RWPE2 (cell line): ENCODE data around the gene CCDC34.

Experiments used
- ATAC-seq: fragments of 200-7000 bp; cut with Tn5 transposase; 3 replicates; pipeline ENCODE4 v1.9.1; 2021; ENCODE audit warnings: low read depth
- DNase-seq: peaks from one replicate; pipeline ENCODE4 v3.0.0-alpha.2; 2020; ENCODE audit warnings: low spot score
- H3K27ac ChIP-seq: fragments of 450-650 bp; 2 replicates; pipeline ENCODE4 v1.5.1; 2017; ENCODE audit warnings: mild to moderate bottlenecking; ENCODE audit not compliant: poor library complexity, severe bottlenecking
- H3K27me3 ChIP-seq: fragments of 250-450 bp; sonication (Bioruptor Pico); 2 replicates; pipeline ENCODE4 v1.5.1; 2021; ENCODE audit warnings: mild to moderate bottlenecking, moderate library complexity; ENCODE audit not compliant: insufficient read depth, poor library complexity, severe bottlenecking
- H3K36me3 ChIP-seq: fragments of 250-450 bp; sonication (Bioruptor Pico); 2 replicates; pipeline ENCODE4 v1.5.1; 2020; ENCODE audit warnings: low read depth, mild to moderate bottlenecking, moderate library complexity
- H3K4me1 ChIP-seq: fragments of 250-450 bp; sonication (Bioruptor Pico); 2 replicates; pipeline ENCODE4 v1.5.1; 2021; ENCODE audit warnings: mild to moderate bottlenecking, moderate library complexity; ENCODE audit not compliant: insufficient read depth, poor library complexity, severe bottlenecking
- H3K4me3 ChIP-seq: fragments of 250-450 bp; sonication (Bioruptor Pico); 2 replicates; pipeline ENCODE4 v1.5.1; 2021; ENCODE audit warnings: mild to moderate bottlenecking, moderate library complexity; ENCODE audit not compliant: severe bottlenecking
- H3K9me3 ChIP-seq: fragments of 250-450 bp; sonication (Bioruptor Pico); 2 replicates; pipeline ENCODE4 v1.5.1; 2021; ENCODE audit warnings: mild to moderate bottlenecking, moderate library complexity; ENCODE audit not compliant: severe bottlenecking
- TF ChIP-seq, protein P1 (sequence below): fragments of 450-650 bp; IDR thresholded peaks from one replicate; pipeline ENCODE4 v1.5.1; 2017; ENCODE audit warnings: mild to moderate bottlenecking, moderate library complexity; ENCODE audit not compliant: poor library complexity, severe bottlenecking

Gene CCDC34

DNA sequence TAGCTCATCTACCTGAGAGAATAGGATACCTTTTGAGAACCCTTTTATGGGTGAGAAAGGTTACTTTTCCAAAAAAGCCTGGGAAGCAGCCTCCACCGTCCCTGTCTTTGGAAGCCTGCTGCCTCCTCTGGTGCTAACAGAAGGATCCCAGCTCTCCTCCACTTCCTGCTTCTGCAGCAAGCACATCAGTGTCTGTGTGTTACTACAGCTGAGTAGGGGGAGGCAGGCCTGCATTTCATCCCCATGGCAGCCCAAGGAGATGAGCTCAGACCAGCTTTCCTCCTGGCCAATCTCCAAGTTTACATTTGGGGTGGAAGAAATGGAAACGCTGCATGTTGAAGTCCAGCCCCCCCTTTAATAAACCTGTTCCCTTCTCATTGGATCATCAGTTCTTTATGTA is 7.4 kb upstream of the CCDC34 start:
- Histone ChIP-seq H3K36me3 (peaks cover 53% of the 10 kb centered on the region), H3K27me3 (no peaks in the 10 kb centered on the region), H3K27ac (no peak overlapping the region), H3K4me1 (no peaks in the 10 kb centered on the region), H3K9me3 (no peaks in the 10 kb centered on the region), H3K4me3 (no peak overlapping the region)
- TF ChIP-seq, protein P1, sequence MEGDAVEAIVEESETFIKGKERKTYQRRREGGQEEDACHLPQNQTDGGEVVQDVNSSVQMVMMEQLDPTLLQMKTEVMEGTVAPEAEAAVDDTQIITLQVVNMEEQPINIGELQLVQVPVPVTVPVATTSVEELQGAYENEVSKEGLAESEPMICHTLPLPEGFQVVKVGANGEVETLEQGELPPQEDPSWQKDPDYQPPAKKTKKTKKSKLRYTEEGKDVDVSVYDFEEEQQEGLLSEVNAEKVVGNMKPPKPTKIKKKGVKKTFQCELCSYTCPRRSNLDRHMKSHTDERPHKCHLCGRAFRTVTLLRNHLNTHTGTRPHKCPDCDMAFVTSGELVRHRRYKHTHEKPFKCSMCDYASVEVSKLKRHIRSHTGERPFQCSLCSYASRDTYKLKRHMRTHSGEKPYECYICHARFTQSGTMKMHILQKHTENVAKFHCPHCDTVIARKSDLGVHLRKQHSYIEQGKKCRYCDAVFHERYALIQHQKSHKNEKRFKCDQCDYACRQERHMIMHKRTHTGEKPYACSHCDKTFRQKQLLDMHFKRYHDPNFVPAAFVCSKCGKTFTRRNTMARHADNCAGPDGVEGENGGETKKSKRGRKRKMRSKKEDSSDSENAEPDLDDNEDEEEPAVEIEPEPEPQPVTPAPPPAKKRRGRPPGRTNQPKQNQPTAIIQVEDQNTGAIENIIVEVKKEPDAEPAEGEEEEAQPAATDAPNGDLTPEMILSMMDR, result no peak
- ATAC-seq (no peak), DNase-seq (no peak)

DNA sequence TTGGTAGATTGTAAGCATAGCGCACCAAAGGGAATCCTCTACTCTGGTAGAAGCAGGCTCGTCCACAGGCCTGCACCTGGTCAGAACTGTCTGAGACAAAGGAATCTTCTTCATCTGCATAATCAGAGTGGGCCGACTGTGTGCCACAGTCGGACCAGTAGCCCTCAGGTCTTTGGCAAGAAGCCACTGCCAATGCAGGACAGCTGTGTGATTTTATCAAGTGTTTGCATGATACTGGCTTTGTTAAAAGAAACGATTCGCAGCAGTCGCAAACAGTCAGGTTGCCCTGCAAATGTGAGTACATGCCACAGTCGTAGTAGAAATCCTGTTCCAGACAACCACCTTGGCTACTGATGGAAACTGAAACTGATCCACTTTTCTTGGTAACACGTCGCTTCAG is 4.9 kb upstream of the CCDC34 start:
- no peak for DNase-seq
- Histone ChIP-seq H3K4me3 (no peak overlapping the region), H3K27ac (no peak overlapping the region), H3K9me3 (no peaks in the 10 kb centered on the region), H3K4me1 (peaks cover 5% of the 10 kb centered on the region), H3K27me3 (no peaks in the 10 kb centered on the region), H3K36me3 (peaks cover 36% of the 10 kb centered on the region)
- TF ChIP-seq, protein P1, result no peak
- no peak for ATAC-seq

DNA sequence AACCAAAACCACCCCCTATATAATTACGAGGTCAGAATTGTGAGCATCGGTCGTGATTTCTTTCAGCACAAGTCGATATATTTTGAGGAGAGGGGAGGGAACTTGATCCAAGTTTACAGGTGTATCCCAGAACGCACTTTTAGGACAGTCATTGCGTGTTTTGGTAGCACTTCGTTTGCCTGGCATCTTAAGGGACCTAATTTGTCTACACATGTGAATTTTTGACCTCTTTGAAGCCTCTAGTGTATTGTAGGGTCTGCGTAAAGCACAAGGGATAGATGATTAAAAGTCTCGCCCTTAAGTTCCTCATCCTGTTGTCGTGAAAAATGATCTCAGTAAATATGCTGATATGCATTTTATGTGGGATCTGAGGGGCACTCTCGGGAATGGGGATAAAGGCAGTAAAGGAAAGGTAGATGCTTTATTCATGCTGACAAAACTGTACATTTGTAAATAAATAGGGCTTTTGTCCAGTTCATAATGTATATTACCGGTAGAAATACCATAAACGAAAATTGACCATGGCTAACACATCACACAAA is 632 bp upstream of the CCDC34 start:
- Histone ChIP-seq H3K4me3 (peak overlapping the region; percentile 60), H3K27me3 (no peaks in the 10 kb centered on the region), H3K9me3 (no peaks in the 10 kb centered on the region), H3K4me1 (peaks cover 5% of the 10 kb centered on the region), H3K27ac (peak overlapping the region; percentile 21), H3K36me3 (peaks cover 9% of the 10 kb centered on the region; the same call in 1 of the 2 replicates)
- ATAC-seq, result no peak; the same call in 2 of the 3 replicates
- no peak for DNase-seq
- TF ChIP-seq, protein P1, result no peak

DNA sequence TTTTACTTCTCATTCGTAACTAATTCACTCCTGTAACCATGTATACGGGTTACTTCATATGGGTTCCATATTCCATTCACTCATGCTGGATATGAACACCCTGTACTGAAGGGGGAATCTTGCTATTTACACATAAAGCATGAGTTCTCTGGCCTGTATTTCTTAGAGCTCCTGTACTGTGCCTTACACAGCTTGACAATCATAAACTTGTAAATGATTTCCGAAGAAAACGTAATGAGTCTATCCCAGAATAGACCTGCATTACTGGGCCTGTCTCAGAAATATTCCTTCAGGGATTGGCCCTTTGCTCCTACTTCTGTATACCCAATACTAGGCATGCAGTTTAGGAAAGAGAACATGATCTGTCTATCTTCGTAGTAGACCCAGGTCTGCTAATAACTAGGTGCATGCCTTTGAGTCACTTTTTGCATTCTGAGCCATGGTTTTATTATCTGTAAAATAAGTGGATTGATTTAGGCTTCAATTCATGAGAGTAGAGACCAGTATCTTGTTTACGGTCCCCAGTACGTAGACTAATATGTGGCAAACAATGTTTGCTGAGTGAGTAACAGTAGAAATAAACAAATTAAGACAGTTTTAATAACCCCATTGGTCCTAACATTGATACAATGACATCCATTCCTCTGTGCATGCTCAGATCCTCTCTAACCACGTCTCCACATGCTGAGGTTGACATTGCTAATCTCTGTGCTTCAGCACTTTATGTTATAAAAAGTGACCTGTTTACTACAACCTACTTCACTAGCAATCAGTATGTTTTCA is 1.2 kb downstream of the CCDC34 start:
- DNase-seq (no peak), ATAC-seq (no peak)
- no peaks in the 10 kb centered on the region for H3K27me3 ChIP-seq
- peak overlapping the region; percentile 60 for H3K4me3 ChIP-seq
- H3K27ac ChIP-seq, result peak overlapping the region; percentile 21
- TF ChIP-seq, protein P1, result no peak
- peaks cover 5% of the 10 kb centered on the region for H3K4me1 ChIP-seq
- H3K36me3 ChIP-seq, result no peaks in the 10 kb centered on the region
- no peaks in the 10 kb centered on the region for H3K9me3 ChIP-seq

DNA sequence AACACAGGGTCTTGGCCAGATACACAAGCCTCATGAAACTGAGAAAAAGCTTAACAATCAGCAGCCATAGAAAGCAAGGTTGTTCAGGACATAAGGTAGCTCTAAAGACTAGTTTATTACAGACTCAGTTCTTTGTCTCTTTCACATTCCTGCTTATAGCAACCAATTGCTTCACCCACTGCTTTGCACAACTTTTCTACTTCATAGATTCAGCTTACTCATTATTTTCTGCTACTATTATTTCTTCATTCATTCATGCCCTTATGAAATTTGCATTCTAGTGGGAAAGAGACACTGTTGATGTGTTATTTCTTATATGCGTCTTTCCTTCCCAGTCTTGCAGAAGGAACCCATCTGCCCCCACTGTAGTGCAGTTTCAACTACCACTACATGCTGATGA is 4.7 kb downstream of the CCDC34 start:
- no peak for ATAC-seq
- H3K27ac ChIP-seq, result no peak overlapping the region

More for the DNA sequence above, 4.7 kb downstream of the CCDC34 start:
- H3K9me3 ChIP-seq, result no peaks in the 10 kb centered on the region
- TF ChIP-seq, protein P1, result no peak
- no peaks in the 10 kb centered on the region for H3K27me3 ChIP-seq
- no peaks in the 10 kb centered on the region for H3K36me3 ChIP-seq
- no peaks in the 10 kb centered on the region for H3K4me1 ChIP-seq
- H3K4me3 ChIP-seq, result no peak overlapping the region
- DNase-seq, result no peak
